B cell (primary cell): ENCODE measurements around the gene SLC2A4RG.

Experiments used
- CTCF ChIP-seq: fragments of 200-600 bp; IDR thresholded peaks from one replicate; pipeline ENCODE4 v1.8.0; 2022; ENCODE audit warnings: antibody characterized with exemption, mild to moderate bottlenecking
- EZH2 ChIP-seq: IDR thresholded peaks from 2 replicates; pipeline ENCODE4 v1.6.1; 2012; ENCODE audit warnings: borderline replicate concordance, low read depth, mild to moderate bottlenecking, moderate library complexity, low read length; ENCODE audit not compliant: insufficient read depth, poor library complexity, severe bottlenecking

DNA sequence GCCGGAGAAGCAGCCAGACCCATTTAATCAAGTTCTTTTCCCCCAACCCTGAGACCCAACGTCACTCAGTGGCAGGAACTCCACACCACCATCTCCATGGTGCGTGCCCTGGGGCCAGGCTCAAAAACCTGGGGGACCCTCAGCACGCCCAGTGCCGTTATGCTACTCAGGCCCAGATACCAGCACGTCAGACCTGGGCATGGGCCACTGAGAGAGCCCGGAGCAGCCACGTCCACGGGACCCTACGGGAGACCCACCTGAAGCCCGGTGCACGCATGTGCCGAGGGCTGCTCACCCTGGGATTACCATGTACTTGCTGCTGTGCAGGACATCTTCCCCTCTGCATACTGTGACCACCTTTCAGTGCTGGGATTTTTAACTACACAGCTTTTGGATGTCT lies 13.8 kb downstream of the SLC2A4RG start:
- no peak for TF ChIP-seq CTCF
- TF ChIP-seq EZH2 = no peak
